ENCODE measurements around the gene KCNK5.

KCNK5 gene

GRCh38 chr6:39196673-39197091 lies 32.6 kb downstream of the KCNK5 start:
- DNase-seq, result no peak

- DNase-seq, result no peak
These were observed 33.4 kb downstream of the KCNK5 start for GRCh38 chr6:39195792-39196385.

- no peak for DNase-seq
These were observed 34.8 kb downstream of the KCNK5 start for GRCh38 chr6:39194466-39194865.

GRCh38 chr6:39193201-39193791 lies 36.0 kb downstream of the KCNK5 start:
- no peak for DNase-seq

- no peak for DNase-seq
These were observed 36.5 kb downstream of the KCNK5 start for GRCh38 chr6:39192736-39193135.

- no peak for DNase-seq
These were observed 37.9 kb downstream of the KCNK5 start for GRCh38 chr6:39191236-39191930.

- no peak for DNase-seq
These were observed 38.6 kb downstream of the KCNK5 start for GRCh38 chr6:39190545-39191235.

- peak; percentile 29 to 54 for DNase-seq
These were observed 39.2 kb downstream of the KCNK5 start for GRCh38 chr6:39189915-39190544.

GRCh38 chr6:39189131-39189530 lies 40.1 kb downstream of the KCNK5 start:
- DNase-seq, result no peak

GRCh38 chr6:39188571-39188970 lies 40.7 kb downstream of the KCNK5 start:
- peak; percentile 43 to 49 for DNase-seq

GRCh38 chr6:39188098-39188450 lies 41.2 kb downstream of the KCNK5 start:
- no peak for DNase-seq

GRCh38 chr6:39184906-39185580 lies 44.2 kb downstream of the KCNK5 start:
- DNase-seq, result no peak

- no peak for DNase-seq
These were observed 46.7 kb downstream of the KCNK5 start for GRCh38 chr6:39182604-39183003.

GRCh38 chr6:39181826-39182225 lies 47.4 kb downstream of the KCNK5 start:
- no peak for DNase-seq

- DNase-seq, result no peak
These were observed 47.9 kb downstream of the KCNK5 start for GRCh38 chr6:39181333-39181732.

GRCh38 chr6:39178804-39179203 lies 50.5 kb downstream of the KCNK5 start:
- no peak for DNase-seq

GRCh38 chr6:39178235-39178634 lies 51.0 kb downstream of the KCNK5 start:
- DNase-seq, result no peak

- DNase-seq, result no peak
These were observed 52.1 kb downstream of the KCNK5 start for GRCh38 chr6:39177130-39177529.

GRCh38 chr6:39173270-39173669 lies 56.0 kb downstream of the KCNK5 start:
- peak; percentile 53 to 73 for DNase-seq

GRCh38 chr6:39172377-39172757 lies 56.9 kb downstream of the KCNK5 start:
- no peak for DNase-seq

- no peak for DNase-seq
These were observed 57.5 kb downstream of the KCNK5 start for GRCh38 chr6:39171489-39172376.

GRCh38 chr6:39170860-39171259 lies 58.4 kb downstream of the KCNK5 start:
- DNase-seq, result no peak
